HUDEP-2 (cell line): ENCODE measurements around the gene ARHGAP33.
"Not testable (repeated sequence)": the region's sequence is repeated elsewhere in the genome, so short reads cannot be mapped to it uniquely, and the experiment has no call there.

Experiments used
- DNase-seq, 76 experiments: peaks; one replicate each; lab custom pipeline; 2025; ENCODE audit not compliant: unreplicated experiment in 76 of 76; lab: John Stamatoyannopoulos, UW

The ARHGAP33 gene

GRCh38 chr19:35822579-35822978 lies 47.2 kb downstream of the ARHGAP33 start:
- no peak for DNase-seq

- no peak for DNase-seq
These were observed 48.8 kb downstream of the ARHGAP33 start for GRCh38 chr19:35824150-35824549.

GRCh38 chr19:35828692-35829301 lies 53.4 kb downstream of the ARHGAP33 start:
- peak in 54 of 76 experiments; percentile 14 to 75 (median 49) for DNase-seq

- DNase-seq = no peak
These were observed 55.6 kb downstream of the ARHGAP33 start for GRCh38 chr19:35830986-35831385.

- DNase-seq = no peak
These were observed 56.7 kb downstream of the ARHGAP33 start for GRCh38 chr19:35832054-35832453.

GRCh38 chr19:35833972-35834371 lies 58.6 kb downstream of the ARHGAP33 start:
- no peak for DNase-seq

GRCh38 chr19:35836096-35836495 lies 60.7 kb downstream of the ARHGAP33 start:
- DNase-seq = not testable (repeated sequence)
